ENCODE measurements around the gene CSRP1.

CSRP1 gene

GRCh38 chr1:201513498-201514243, 6.7 kb upstream of the CSRP1 start:
- DNase-seq (ENCODE audit: low spot score): no peak

- DNase-seq (ENCODE audit: low spot score): no peak
Measured at GRCh38 chr1:201511941-201512539, 5.1 kb upstream of the CSRP1 start.

GRCh38 chr1:201511396-201511940, 4.5 kb upstream of the CSRP1 start:
- DNase-seq (ENCODE audit: low spot score): no peak

- no peak for DNase-seq (ENCODE audit: low spot score)
Measured at GRCh38 chr1:201510734-201511133, 3.8 kb upstream of the CSRP1 start.

GRCh38 chr1:201509601-201510374, 2.9 kb upstream of the CSRP1 start:
- no peak for DNase-seq (ENCODE audit: low spot score)

- DNase-seq (ENCODE audit: low spot score): peak; percentile 46
Measured at GRCh38 chr1:201508809-201509208, 1.9 kb upstream of the CSRP1 start.

- DNase-seq (ENCODE audit: low spot score): no peak
Measured at GRCh38 chr1:201507360-201507675, 395 bp upstream of the CSRP1 start.

- DNase-seq (ENCODE audit: low spot score): no peak
Measured at GRCh38 chr1:201506092-201506491, 831 bp downstream of the CSRP1 start.

GRCh38 chr1:201505503-201505890, 1.4 kb downstream of the CSRP1 start:
- peak; percentile 66 for DNase-seq (ENCODE audit: low spot score)

- no peak for DNase-seq (ENCODE audit: low spot score)
Measured at GRCh38 chr1:201504799-201505502, 2.0 kb downstream of the CSRP1 start.

GRCh38 chr1:201504179-201504631, 2.7 kb downstream of the CSRP1 start:
- DNase-seq (ENCODE audit: low spot score): no peak

GRCh38 chr1:201503397-201504176, 3.3 kb downstream of the CSRP1 start:
- DNase-seq (ENCODE audit: low spot score): peak; percentile 85

GRCh38 chr1:201502511-201502857, 4.4 kb downstream of the CSRP1 start:
- no peak for DNase-seq (ENCODE audit: low spot score)

- DNase-seq (ENCODE audit: low spot score): no peak
Measured at GRCh38 chr1:201501812-201502510, 5.0 kb downstream of the CSRP1 start.

- DNase-seq (ENCODE audit: low spot score): no peak
Measured at GRCh38 chr1:201501144-201501543, 5.8 kb downstream of the CSRP1 start.

GRCh38 chr1:201500670-201501120, 6.2 kb downstream of the CSRP1 start:
- DNase-seq (ENCODE audit: low spot score): no peak

GRCh38 chr1:201499795-201500669, 6.9 kb downstream of the CSRP1 start:
- DNase-seq (ENCODE audit: low spot score): no peak

- DNase-seq (ENCODE audit: low spot score): no peak
Measured at GRCh38 chr1:201499191-201499590, 7.7 kb downstream of the CSRP1 start.

- DNase-seq (ENCODE audit: low spot score): no peak
Measured at GRCh38 chr1:201498621-201499020, 8.3 kb downstream of the CSRP1 start.

Measured in hepatic stellate cell (primary cell).